Mononuclear cell (primary cell): ENCODE results near the gene CBX8. TPM values are rescaled to one million over a fixed set of nuclear protein-coding genes. Genes with fewer than 3 reads are reported as not detected.

Experiments used
- H3K27me3 ChIP-seq: 2 replicates; pipeline ENCODE4 v1.6.0; 2011; ENCODE audit warnings: low read length, control low read depth; ENCODE audit not compliant: insufficient read depth
- H3K4me1 ChIP-seq: 2 replicates; pipeline ENCODE4 v1.5.1; 2011; ENCODE audit warnings: mild to moderate bottlenecking, low read length, control low read depth; ENCODE audit not compliant: insufficient read depth
- H3K4me3 ChIP-seq: 2 replicates; pipeline ENCODE4 v1.5.1; 2011; ENCODE audit warnings: mild to moderate bottlenecking, low read length, moderate library complexity
- H3K9me3 ChIP-seq: 2 replicates; pipeline ENCODE4 v1.5.1; 2011; ENCODE audit warnings: low read depth, mild to moderate bottlenecking, control low read depth, low read length
- total RNA-seq: library from RNA; depleted of rRNA; stranded (reverse); fragments of >200 nt; gene quantifications from one replicate; pipeline ENCODE4 v1.2.3, GENCODE V29; 2012

The CBX8 gene
- total RNA-seq, 1 donor = 1.2 TPM

DNA sequence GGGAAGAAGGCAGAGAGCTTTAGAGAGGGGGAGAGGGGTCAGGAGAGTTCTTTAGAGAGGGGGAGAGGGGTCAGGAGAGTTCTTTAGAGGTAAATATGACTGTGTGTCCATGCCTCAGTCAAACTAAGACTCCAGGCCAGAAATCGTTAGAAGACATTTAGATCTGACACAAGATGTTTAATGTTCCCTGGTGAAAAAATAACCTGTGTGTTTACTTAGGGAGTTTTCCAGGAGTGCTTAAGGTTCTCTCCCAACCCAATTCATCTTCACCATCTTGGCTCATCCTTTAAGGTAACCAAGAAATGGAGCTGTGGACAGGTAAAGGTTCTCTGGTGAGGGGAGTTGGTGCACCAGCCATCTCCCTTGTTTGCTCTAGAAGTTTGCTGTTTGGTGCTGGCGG, 32.6 kb upstream of the CBX8 start:
- H3K4me3 ChIP-seq = no peak overlapping the region
- peaks cover 4% of the 10 kb centered on the region for H3K27me3 ChIP-seq
- peaks cover 26% of the 10 kb centered on the region for H3K4me1 ChIP-seq
- no peaks in the 10 kb centered on the region for H3K9me3 ChIP-seq

- peaks cover 26% of the 10 kb centered on the region for H3K4me1 ChIP-seq
- peaks cover 4% of the 10 kb centered on the region for H3K27me3 ChIP-seq
- no peaks in the 10 kb centered on the region for H3K9me3 ChIP-seq
- no peak overlapping the region for H3K4me3 ChIP-seq
Measured at GRCh38 chr17:79829004-79829403, 32.1 kb upstream of the CBX8 start.

DNA sequence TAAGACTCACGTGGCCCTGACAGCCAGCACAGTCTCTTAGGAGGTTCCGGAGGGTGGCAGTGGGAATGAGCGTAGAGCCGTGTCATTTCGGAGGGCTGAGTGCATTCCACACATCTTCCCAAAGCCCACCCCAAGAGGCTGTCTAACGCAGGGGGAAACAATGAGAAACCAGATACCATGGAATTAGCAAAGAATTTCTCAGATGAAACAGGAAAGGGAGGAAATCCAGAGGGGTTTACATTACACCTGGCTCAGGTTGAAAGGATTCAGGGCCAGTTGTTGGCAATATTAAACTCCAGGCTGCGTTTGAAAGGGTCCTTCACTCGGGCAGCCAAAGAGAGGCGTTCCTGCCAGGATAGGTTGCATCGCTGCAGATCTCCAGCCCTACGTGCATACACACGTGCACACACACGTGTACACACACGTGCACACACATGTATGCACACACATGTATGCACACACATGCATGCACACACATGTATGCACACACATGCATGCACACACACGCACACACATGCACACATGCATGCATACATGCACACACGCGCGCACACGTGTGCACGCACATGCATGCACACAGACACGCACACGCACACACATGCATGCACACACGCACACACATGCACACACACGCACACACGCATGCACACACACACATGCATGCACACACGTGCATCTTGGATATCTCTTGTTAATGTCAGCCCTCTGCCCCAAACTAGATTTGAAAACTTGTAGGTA, 30.1 kb upstream of the CBX8 start:
- peaks cover 4% of the 10 kb centered on the region for H3K27me3 ChIP-seq
- peaks cover 17% of the 10 kb centered on the region for H3K4me1 ChIP-seq
- no peaks in the 10 kb centered on the region for H3K9me3 ChIP-seq
- H3K4me3 ChIP-seq = no peak overlapping the region

GRCh38 chr17:79826204-79826680, 29.4 kb upstream of the CBX8 start:
- H3K9me3 ChIP-seq = no peaks in the 10 kb centered on the region
- peaks cover 17% of the 10 kb centered on the region for H3K4me1 ChIP-seq
- H3K4me3 ChIP-seq = no peak overlapping the region
- H3K27me3 ChIP-seq = peaks cover 4% of the 10 kb centered on the region

DNA sequence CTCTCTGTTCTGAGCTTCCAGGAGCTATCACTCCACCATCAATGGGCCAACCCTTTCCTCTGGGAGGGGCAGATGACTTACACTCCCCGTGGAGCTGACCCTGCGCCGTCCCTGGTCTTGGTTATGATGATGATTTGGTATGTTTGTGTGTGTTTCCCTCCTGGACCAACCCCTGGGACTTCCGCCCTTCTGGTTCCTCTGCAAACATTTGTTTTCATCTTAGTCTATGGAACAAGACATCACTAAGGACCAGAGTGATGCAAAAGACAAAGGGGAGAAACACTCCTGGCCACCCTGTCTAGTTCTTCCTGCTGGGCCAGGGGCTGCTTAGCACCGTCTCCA, 28.7 kb upstream of the CBX8 start:
- Histone ChIP-seq H3K4me3 (no peak overlapping the region), H3K4me1 (peaks cover 17% of the 10 kb centered on the region), H3K9me3 (no peaks in the 10 kb centered on the region), H3K27me3 (peaks cover 4% of the 10 kb centered on the region)

DNA sequence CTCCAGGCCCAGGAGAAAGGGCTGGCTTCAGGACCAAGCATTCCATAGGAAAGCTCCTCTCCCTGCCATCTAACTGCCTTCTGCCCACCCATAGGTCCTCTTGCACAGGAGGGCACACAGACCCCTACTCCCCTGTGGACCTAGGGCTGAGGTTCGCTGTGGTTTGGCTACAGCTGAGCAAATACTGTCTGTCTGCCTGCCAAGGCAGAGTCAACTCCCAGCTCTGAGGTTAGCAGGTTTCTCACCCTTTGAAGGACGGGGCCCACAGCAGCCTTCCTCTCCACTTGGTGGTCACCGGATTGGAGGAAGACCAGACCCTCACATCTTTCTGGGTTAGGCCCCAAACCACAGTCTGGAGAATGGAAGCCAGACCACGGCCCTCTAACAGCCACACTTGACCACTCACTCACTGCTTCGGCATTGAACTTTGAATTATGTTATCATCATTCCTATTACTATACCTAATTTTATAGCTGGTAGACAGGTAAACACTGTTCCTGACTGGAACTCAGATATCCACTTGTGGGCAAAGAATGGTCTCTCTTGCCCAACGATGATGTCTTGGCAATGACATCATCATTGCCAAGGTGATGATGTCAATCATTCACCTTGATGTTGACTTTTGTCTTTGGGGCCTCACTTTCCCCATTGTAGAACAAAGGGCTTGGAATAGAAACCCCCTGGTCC, 28.2 kb upstream of the CBX8 start:
- Histone ChIP-seq H3K4me3 (no peak overlapping the region), H3K9me3 (no peaks in the 10 kb centered on the region), H3K4me1 (peaks cover 17% of the 10 kb centered on the region), H3K27me3 (peaks cover 4% of the 10 kb centered on the region)

DNA sequence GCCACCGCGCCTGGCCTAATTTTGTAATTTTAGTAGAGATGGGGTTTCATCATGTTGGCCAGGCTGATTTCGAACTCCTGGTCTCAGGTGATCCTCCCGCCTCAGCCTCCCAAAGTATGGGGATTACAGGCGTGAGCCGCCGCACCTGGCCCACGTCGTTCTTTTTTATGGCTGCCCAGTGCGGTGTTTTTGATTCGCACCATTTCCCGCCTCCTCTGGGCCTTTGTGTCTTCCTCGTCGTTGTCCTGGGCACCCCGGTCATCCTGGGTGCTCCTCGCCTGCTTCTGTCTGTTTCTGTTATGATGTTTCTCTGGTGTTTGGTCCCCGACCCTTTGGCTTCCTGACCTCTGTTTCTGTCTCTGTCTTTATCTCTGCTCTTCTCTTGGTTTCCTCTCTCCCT, 27.4 kb upstream of the CBX8 start:
- Histone ChIP-seq H3K4me3 (no peak overlapping the region), H3K4me1 (peaks cover 16% of the 10 kb centered on the region), H3K9me3 (no peaks in the 10 kb centered on the region), H3K27me3 (peaks cover 4% of the 10 kb centered on the region)

GRCh38 chr17:79822583-79823124, 25.8 kb upstream of the CBX8 start:
- Histone ChIP-seq H3K4me3 (no peak overlapping the region), H3K9me3 (no peaks in the 10 kb centered on the region), H3K27me3 (peaks cover 15% of the 10 kb centered on the region), H3K4me1 (peaks cover 13% of the 10 kb centered on the region)

GRCh38 chr17:79821331-79822095, 24.6 kb upstream of the CBX8 start:
- Histone ChIP-seq H3K9me3 (no peaks in the 10 kb centered on the region), H3K4me1 (peaks cover 10% of the 10 kb centered on the region), H3K27me3 (peaks cover 26% of the 10 kb centered on the region), H3K4me3 (no peak overlapping the region)

GRCh38 chr17:79820959-79821330, 24.1 kb upstream of the CBX8 start:
- Histone ChIP-seq H3K27me3 (peaks cover 32% of the 10 kb centered on the region), H3K9me3 (no peaks in the 10 kb centered on the region)

DNA sequence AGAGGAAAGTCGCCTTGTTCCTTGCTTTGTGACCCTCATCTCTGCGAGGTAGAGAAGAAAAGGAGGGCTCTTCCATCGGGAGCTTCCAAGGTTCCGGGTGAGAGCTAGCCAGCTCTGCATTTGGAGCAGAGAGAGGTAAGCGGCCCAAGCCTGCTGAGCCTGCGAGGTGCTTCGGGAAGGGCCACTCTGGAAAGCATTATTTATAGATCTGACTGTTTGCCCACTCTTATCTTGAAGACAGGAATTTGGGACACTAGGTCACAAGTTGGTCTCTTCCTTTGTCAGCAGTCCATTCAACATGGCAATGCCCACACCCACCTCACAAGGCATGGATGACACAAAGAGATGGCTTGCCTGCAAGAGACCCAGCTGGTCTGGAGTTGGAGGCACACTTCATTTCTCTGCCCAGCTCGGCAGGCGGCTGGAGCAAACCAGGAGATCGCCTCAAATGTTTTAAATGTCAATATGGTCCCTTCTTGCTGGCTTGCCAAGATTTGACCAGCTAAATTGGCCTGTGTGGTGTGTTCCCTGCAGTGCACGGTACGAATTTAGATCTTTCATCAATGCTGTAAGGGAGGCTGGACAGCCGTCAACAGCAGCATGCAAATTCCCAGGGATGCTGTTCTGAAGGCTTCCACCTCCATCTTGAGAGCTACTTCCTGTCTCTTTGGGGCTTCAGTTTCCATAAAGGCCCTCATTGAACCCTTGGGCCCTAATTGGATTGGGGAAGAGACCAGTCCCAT, 22.8 kb upstream of the CBX8 start:
- Histone ChIP-seq H3K4me3 (no peak overlapping the region), H3K9me3 (no peaks in the 10 kb centered on the region), H3K27me3 (peaks cover 38% of the 10 kb centered on the region), H3K4me1 (peaks cover 10% of the 10 kb centered on the region)

More at GRCh38 chr17:79820959-79821330, 24.1 kb upstream of the CBX8 start:
- Histone ChIP-seq H3K4me1 (peaks cover 4% of the 10 kb centered on the region), H3K4me3 (no peak overlapping the region)

DNA sequence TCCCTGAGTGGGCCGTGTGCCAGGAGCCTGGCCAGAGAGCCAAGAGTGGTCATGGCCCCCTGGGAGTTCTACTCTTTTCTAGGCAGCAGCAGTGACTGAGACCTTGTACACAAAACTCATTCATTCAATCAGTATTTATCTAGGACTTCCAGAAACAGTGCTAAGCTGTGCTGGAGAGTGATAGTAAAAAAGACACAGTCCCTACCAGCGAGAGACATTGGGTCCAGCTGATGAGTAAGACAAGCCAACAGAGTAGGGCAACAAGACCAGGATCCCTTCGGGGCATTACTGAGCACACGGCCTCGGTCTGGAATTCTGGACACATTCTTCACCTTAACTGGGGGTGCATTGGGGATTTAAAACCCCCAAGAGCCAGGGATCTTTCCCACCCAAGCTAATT, 22.2 kb upstream of the CBX8 start:
- Histone ChIP-seq H3K4me3 (no peak overlapping the region), H3K27me3 (peaks cover 44% of the 10 kb centered on the region), H3K9me3 (no peaks in the 10 kb centered on the region), H3K4me1 (peaks cover 16% of the 10 kb centered on the region)

GRCh38 chr17:79818026-79818758, 21.3 kb upstream of the CBX8 start:
- H3K27me3 ChIP-seq = peaks cover 44% of the 10 kb centered on the region
- H3K4me1 ChIP-seq = peaks cover 18% of the 10 kb centered on the region
- no peak overlapping the region for H3K4me3 ChIP-seq
- H3K9me3 ChIP-seq = no peaks in the 10 kb centered on the region

GRCh38 chr17:79815836-79816461, 19.1 kb upstream of the CBX8 start:
- Histone ChIP-seq H3K27me3 (peaks cover 65% of the 10 kb centered on the region), H3K4me3 (no peak overlapping the region), H3K9me3 (no peaks in the 10 kb centered on the region), H3K4me1 (peaks cover 38% of the 10 kb centered on the region)
